ENCODE results near the gene HIGD2A.

Gene HIGD2A

DNA sequence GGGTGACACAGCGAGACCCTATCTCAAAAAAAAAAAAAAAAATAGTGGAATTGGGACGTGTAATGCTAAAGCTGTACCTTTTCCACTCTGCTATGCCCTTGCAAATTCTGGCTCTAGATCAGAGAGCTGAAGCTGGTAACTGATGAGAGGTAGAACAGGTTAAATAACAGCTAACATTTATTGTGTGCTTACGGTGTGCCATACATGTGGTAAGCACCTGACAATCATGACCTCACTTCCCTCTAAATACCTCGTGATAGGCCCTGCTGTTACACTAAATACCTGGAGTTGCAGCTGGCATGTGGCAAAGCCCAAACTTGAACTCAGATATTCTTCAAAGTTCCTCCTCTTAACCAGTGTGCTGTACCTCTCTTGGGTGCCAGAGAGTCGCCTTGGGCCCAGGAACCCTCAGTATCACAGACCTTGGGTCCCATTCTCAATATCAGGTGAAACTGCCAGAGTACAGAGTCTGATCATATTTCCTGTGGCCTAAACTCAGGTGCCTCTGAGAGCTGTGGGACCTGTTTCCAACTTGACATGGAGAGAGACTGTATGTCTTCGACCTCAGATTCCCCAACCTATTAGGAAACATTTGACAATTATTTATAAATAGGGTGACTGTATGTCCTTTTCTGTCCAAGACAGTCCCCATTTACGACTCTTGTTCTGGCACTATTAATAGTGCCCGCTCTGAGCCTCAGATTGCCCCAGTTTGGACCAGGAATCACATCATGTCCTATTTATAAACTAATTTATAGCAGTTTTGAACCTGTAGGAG is 18.4 kb upstream of the HIGD2A start:
- no peak for DNase-seq (ENCODE audit: low spot score)

DNA sequence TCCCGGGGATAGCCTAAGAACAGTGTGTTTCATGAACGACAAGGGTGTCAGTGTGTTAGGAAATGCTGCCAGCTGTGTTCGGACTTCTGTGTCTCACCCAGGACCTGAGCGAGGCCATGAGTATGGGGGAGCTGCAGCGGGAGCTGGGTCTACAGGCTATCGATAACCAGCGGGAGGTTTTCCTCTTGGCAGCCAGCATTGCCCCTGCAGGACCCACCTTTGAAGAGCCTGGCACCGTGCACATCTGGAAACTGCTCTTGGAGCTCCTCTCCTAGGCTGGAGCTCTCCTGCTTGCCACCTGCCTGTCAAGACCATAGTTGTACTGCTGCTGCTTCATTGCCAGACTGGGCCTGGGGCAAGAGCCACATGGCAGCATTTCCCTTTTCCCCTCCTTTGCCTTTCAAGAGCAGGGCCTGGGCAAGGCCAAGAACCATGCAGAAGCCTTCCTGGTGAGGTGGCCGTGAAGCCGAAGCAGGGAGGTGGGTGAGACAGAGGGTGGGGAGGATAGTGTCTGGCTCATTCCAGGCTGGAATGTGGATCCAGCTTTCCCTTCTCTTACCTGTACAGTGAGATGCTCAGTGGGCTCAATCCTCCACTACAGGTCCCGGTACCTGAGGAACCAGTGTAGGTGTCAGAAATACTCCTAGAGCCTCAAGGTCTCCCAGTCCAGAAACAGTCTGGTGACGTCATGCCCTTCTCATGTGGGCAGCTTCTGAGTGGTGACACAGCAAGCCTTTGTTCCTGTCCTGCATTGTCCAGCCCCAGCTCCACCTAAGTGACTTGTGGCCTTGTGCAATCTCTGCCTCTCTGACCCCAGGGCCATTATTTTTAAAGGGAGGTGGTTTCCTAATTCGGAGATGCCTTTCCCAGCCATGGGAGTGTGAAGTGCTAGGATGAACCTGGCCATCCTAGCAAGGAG is 16.7 kb upstream of the HIGD2A start:
- no peak for DNase-seq (ENCODE audit: low spot score)

DNA sequence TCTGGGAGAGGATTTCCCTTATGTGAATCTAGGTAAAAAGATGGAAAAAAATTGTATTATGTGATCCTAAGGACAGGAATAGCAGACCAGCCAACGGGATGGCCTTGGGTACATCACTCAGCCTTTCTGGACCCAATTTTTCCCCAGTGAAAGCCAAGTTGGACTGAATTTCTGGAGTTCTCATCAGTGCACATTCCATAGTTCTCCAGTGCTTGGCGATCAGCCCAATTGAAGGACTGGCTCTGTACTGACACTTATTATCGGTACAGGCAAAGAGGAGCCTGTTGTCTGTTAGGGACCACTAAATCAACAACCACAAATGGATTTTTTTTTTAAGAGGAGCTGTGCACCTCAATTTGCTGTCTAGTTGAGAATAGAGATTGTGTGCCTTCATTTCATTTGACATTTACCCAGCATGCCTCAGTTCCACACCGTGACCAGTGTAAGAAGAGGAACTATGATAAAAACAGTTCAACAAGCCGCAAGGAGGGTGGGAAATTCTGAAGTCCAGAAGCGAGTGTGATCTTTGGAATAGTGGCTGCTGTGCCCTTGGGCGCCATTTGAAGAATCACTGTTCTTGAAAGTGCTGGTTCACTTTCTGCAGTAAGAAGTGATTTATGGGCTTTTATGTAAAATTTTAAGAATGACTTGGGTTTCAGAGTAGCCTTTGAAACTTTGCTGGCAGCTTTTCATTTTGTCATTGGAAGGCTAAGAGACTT is 15.3 kb upstream of the HIGD2A start:
- DNase-seq (ENCODE audit: low spot score): no peak

DNA sequence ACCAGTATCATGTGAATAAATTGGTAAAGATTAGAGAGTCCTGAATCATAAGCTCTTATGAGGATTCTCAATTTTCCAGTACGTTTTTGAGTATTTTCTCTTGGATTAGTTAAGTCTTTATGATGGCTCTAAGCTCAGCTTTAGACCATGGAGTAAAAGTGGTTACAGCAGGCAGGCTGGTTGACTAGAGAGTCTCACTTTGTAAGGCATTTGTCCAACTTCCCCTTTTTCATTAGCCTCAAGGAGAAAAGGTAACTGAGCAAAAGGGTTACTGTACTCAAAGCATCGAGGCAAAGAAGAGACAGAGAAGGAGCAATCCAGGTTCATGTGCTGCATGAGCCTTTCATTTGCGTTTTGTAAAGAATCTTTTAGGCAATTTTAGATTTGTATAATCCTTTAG is 8.7 kb upstream of the HIGD2A start:
- DNase-seq (ENCODE audit: low spot score): no peak

DNA sequence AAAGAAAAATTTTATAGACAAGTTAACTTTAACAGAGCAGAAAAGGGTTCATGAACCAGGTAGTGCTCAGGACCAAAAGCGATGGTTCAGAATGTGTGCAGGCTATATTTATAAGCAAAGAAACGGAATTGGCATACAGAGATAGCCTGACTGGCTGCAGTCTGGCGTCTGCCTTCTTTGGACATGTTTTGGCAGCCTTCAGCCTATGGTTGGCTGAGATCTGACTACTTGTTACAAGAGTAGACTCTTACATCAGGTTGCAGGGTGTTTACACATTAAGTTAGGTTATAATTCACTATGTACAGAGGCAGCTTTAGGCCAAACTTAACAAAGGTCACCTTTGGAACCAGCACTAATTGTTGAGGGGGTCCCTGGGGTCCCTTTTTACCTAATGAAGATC is 7.1 kb upstream of the HIGD2A start:
- no peak for DNase-seq (ENCODE audit: low spot score)

DNA sequence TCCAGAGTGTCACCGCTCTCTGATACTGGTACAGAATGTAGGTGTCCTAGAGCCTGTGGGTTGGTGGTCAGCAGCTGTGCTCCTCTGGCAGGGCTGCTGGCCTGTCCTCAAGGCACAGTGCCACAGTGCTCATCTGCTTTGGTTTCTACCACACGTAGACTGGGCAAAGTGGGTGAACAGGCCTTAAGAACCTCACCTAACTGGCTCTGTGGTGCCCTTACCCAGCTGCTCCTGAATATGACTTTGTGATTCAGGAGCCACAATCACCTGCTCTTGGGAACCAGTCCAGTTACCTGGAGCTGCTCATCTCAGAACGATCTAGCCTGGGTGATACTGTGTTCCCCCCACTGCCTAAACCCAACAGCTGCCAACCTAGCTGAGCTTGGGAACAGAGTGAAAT is 6.6 kb upstream of the HIGD2A start:
- no peak for DNase-seq (ENCODE audit: low spot score)

DNA sequence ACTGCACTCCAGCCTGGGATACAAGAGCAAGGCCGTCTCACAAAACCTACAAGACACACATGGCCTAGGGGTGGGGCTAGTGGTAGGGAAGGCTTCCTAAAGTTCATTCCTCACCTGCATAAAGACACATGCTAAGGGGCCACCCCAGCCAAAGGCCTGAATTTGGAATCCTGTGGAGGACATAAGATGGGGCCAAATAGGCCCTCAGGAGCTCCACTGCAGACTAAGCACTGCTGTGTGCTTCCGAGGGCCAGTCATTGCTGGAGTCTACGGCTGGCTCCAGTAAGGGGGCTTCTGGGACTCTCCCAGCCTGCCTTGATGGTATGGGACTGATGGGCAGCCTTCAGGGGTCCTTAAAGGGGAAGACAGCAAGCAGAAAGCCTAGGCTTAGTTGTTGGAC is 5.8 kb upstream of the HIGD2A start:
- no peak for DNase-seq (ENCODE audit: low spot score)

DNA sequence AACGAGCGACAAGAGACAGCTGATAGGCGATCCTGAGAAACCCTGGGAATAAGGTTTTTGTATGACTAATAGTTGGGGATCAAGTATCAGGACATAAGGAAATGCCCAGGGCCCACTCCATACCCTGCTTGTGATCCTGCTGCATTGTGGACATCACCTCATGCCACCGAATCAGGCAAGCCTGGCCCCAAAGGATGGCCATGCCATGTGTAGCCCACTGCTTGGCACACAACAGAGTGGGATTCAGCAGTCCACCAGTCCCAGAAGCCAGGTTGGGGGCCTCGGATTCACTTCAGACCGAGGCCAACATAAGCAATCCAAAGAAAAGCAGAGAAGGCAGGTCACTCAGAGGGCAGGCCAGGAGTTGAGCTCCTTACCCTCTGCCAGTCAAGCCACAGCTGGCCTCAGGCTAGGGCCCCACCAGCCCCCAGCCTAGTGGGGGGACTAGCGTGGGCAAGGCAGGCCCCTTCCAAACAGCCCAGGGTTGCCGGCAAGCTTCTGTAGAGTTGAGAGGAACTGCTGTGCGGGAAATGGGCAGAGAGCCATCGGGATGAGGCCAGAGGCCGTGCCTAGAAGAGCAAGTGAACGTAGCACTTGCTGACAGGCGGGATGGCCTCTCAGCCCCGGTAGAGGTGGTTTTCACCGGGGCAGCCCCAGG is 5.2 kb upstream of the HIGD2A start:
- no peak for DNase-seq (ENCODE audit: low spot score)

DNA sequence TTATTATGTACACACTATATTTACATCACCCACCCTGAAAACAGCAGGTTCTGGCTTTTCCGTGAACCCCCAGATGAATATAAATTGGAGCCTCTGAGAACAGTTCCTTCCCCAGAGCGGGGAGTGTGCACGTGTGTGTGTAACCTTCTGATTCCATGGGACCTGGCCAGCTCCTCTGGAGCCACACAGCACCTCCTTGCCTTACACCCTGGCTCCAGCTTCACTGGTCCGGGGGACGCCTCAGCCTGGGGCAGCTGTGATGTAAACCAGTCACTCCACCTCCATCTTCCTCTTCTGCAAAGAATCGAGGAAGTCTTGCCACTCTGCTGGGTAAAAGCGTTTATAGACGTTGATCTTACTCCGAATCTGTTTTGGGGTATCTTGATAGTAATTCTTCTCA is 4.6 kb upstream of the HIGD2A start:
- no peak for DNase-seq (ENCODE audit: low spot score)

DNA sequence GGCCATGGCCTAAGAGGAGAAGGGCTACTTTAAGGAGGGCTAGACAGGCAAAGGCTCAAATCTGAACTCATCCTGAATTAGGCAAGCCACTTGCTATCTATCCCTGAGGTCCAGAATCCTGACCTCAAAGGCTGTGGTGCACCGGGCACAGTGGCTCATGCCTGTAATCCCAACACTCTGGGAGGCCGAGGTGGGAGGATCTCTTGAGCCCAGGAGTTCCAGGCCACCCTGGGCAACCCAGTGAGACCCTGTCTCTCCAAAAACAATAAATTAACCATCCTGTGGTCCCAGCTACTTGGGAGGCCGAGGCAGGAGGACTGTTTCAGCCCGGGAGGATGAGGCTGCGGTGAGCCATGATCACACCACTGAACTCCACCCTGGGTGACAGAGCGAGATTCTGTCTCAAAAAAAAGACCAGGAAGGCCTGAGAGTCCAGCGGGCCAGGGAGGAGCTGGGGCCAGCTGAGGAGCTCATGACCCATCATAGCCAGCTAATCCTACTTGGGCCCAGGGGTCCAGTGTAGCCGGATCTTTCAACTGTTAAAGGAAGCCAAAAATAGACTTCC is 4.1 kb upstream of the HIGD2A start:
- DNase-seq (ENCODE audit: low spot score): no peak

DNA sequence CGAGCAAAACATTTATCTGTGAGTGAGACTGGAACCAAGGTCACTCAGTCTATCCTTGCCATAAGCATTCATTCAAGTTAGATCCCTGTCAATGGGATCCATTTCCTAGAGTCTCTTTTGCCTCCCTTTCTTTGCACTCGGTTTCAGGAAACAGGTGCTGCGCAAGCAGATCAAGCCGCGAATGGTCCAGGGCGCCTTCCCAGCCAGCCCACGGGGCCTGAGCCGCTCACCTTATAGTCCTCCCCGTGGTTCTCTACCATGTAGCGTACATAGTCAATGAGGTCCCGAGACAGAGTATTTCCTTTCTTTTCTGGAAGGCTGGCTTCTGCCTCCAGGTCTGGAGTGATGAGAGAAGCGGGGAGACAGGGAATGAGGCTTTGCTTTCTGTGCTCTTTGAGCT is 3.6 kb upstream of the HIGD2A start:
- no peak for DNase-seq (ENCODE audit: low spot score)

DNA sequence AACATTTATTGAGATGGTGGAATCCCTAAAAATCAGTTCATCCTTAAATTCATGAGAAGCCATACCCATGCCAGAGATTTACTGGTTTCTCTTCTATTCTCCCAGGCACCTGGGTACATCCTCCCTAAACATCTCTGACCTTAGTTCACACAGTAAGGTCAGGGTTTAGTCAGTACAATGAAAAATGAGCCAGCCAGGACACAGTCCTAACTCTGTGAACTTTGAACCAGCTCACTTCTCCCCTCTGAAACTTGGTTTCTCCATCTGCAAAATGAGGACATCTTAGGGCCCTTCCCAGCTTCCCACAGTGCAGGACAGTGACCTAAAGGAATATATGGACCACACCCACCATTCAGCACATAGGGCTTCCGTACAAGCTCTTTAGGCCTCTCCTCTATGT is 2.1 kb upstream of the HIGD2A start:
- DNase-seq (ENCODE audit: low spot score): no peak

DNA sequence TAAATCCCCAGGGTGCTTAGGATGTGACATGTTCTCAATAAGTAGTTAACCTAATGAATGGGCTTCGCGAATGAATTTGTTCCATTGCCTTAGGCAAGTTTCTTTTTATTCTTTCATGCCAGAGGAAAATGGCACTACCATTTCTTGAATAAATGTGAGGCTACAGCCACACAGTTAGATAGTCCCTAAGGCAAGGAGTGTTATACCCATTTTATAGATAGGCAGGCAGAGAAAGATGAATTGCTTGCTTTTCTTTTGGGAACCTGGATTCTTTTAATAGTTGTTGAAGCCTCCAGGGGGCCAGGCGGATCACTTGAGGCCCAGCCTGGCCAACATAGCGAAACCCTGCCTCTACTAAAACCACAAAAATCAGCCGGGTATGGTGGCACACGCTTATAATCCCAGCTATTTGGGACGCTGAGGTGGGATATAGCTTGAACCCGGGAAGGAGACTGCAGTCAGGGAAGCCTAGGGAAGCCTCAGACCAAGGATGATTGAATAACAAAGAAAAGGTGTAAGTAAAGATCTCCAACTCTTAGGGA is 1.1 kb upstream of the HIGD2A start:
- DNase-seq (ENCODE audit: low spot score): no peak

DNA sequence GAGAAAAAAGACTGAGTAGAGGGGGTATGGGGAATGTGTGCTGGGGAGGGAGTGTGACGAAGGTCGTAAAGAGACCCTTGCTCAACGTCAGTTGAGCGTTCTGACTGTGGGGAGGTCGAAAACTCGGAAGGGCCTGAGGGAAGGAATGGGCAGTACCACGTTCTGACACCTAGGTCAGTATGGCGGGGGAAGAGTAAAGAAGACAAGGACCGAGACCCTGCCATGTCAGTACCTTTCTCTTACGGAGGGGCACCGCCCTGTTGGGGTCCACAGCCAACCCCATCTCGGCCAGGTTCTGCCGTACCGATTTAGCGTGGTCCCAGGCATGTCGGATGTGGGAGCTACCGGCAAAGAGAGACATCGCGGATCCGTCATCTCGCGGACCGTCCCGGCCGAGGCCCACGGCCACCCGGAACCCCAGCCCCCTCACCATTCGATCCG is 528 bp upstream of the HIGD2A start:
- DNase-seq (ENCODE audit: low spot score): peak; percentile 38

DNA sequence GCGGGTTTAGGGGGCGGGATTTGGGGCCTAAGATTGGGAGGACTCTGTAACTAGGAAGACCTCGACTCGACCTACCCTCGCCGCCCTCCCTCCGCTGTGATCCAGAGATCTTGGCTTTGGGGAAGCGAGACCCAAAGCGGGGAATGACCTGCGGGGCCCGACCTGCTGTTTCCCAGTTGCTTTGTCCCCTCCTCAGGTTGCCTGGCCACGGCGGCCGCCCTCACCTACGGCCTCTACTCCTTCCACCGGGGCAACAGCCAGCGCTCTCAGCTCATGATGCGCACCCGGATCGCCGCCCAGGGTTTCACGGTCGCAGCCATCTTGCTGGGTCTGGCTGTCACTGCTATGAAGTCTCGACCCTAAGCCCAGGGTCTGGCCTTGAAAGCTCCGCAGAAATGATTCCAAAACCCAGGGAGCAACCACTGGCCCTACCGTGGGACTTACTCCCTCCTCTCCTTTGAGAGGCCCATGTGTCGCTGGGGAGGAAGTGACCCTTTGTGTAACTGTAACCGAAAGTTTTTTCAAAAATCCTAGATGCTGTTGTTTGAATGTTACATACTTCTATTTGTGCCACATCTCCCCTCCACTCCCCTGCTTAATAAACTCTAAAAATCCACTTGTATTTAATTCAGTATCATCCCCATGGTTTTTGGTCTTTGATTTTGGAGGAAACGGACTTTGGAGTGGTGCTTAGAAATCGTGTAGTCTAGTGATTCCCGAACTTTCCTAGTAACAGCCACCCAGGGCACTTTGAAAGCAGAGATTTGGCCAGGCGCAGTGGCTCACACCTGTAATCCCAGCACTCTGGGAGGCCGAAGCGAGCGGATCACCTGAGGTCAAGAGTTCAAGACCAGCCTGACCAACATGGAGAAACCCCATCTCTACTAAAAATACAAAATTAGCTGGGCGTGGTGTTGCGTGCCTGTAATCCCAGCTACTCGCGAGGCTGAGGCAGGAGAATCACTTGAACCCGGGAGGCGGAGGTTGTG is 878 bp downstream of the HIGD2A start:
- DNase-seq (ENCODE audit: low spot score): no peak

DNA sequence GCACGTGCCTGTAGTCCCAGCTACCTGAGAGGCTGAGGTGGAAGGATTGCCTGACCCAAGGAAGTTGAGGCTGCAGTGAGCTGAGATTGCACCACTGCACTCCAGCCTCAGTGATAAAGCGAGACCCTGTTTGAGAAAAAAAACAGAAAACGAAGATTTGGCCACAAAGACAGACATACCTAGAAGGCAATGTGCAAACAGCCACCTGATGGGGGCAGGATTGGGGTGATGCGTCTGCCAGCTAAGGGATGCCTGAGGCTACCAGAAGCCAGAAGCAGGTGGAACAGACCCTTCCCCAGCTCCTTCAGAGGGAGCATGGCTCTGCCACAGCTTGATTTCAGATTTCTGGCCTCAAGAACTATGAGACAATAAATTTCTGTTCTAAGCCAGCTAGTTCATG is 2.9 kb downstream of the HIGD2A start:
- no peak for DNase-seq (ENCODE audit: low spot score)

DNA sequence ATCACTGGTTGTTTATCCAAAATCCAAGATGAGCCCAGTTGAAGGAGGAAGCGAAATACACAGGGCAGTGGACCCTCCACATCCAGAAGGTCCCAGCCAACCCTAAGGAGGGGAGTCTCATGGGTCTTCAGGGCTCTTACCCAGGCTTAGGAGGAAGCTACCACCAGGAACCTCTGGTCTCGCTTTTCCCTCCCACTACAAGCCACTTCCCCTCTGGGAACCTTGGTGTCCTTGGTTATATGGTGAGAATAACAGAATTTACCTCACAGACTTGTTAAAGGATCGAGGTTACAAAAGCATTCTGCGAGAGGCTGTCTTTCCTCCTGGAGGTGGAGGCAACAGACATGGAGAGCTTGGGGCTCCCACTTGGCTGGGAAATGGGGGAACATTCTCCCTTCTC is 3.4 kb downstream of the HIGD2A start:
- no peak for DNase-seq (ENCODE audit: low spot score)

DNA sequence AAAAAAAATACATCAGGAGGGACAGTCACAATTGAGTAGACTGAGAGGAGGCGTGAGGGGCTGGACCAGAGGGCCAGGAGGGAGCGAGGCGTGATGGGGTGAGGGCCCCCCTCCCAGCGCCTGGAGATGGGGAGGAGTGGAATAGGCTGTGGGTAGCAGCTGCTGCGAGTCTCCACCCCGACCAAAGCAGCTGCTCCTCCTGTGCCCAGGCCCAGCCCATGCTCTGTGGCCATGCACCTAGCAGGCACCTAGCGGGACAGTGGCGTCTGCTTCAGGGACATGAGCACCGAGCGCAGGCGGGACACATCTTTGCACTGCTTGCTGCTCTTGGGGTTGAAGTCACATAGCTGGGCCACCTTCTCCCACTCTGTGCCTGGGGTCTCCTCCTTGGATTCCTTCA is 4.0 kb downstream of the HIGD2A start:
- DNase-seq (ENCODE audit: low spot score): no peak

DNA sequence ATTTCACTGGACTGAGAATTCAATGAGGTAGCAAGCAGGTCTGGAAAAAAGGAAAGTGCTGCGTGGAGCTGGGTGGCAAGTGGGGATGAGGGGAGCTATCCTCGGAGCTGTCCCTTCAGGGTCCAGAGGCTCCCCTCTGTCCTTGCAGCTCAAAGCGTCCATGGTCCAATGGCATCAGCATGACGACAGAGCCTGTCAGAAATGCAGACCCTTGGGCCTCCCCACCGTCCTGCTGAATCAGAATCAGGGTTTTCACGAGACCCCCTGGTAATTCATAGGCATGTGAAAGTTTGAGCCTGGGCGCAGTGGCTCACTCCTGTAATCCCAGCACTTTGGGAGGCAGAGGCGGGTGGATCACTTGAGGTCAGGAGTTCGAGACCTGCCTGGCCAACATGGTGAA is 5.5 kb downstream of the HIGD2A start:
- DNase-seq (ENCODE audit: low spot score): no peak
